Testis (tissue), 5 donors: Measurements from ENCODE around the gene SCAMP2. TPM values are rescaled to one million over a fixed set of nuclear protein-coding genes. Genes with fewer than 3 reads are reported as not detected.
A peak's percentile ranks its signal among the peaks of the same experiment; 100 is the strongest.
"Not testable (repeated sequence)": the region's sequence is repeated elsewhere in the genome, so short reads cannot be mapped to it uniquely, and the experiment has no call there.

Experiments
- DNase-seq: peaks from one replicate; pipeline ENCODE4 v3.0.0-alpha.2; 2019
- H3K27ac ChIP-seq, 2 donors: fragments of 200-600 bp; sonication (generic); one replicate each; pipeline ENCODE4 v1.5.1; 2019
- H3K27me3 ChIP-seq: fragments of 200-600 bp; sonication (generic); one replicate; pipeline ENCODE4 v1.5.1; 2019
- H3K36me3 ChIP-seq: fragments of 200-600 bp; sonication (generic); one replicate; pipeline ENCODE4 v1.5.1; 2017; ENCODE audit warnings: low read depth; ENCODE audit errors: missing control alignments
- H3K4me1 ChIP-seq: fragments of 200-600 bp; sonication (generic); one replicate; pipeline ENCODE4 v1.5.1; 2019
- H3K4me3 ChIP-seq, 2 donors: fragments of 200-600 bp; sonication (generic); one replicate each; pipeline ENCODE4 v1.5.1; 2017 to 2019
- H3K9me3 ChIP-seq: fragments of 200-600 bp; sonication (generic); one replicate; pipeline ENCODE4 v1.5.1; 2017
- POLR2A ChIP-seq: fragments of 450-650 bp; IDR thresholded peaks from one replicate; pipeline ENCODE4 v1.6.1; 2017; ENCODE audit warnings: antibody characterized with exemption, mild to moderate bottlenecking, moderate library complexity
- WGBS, 2 donors: methylation state at CpG; one replicate each; pipeline ENCODE4 v1.1.5; 2018; 5-methylcytosine and 5-hydroxymethylcytosine counted together
- intact Hi-C: fragments of 100-400 bp; cut with DNase I; formaldehyde crosslinking; loops from one replicate; pipeline ENCODE4 v1.15.1; 2023; ENCODE audit warnings: low total_unique reads
- long read RNA-seq, 2 donors: transcript quantifications; one replicate each; lab custom pipeline, GENCODE V29; 2026
- polyA plus RNA-seq: library from polyadenylated mRNA; stranded (reverse); fragments of 350-450 nt; fragmentation: Illumina TruSeq; extraction: RNeasy Lipid Tissue Mini Kit (QIAGEN cat#74804); gene quantifications from one replicate; pipeline ENCODE4 v1.2.3, GENCODE V29; 2014; ENCODE audit warnings: low read depth, low replicate concordance; ENCODE audit not compliant: insufficient read depth
- total RNA-seq, 2 donors: library from RNA; depleted of rRNA; stranded (reverse); fragments of >200 nt; gene quantifications; one replicate each; pipeline ENCODE4 v1.2.3, GENCODE V29; 2016
- TF ChIP-seq, protein P1 (sequence below), 3 experiments: fragments of 450-650 bp in 2 of 3; fragments of 200-600 bp in 1 of 3; sonication (generic) in 1 of 3; IDR thresholded peaks; one replicate each; pipeline ENCODE4 v1.5.1; 2016 to 2019; ENCODE audit warnings: antibody characterized with exemption in 3 of 3, mild to moderate bottlenecking in 2 of 3, moderate library complexity in 1 of 3

Gene SCAMP2, protein sequence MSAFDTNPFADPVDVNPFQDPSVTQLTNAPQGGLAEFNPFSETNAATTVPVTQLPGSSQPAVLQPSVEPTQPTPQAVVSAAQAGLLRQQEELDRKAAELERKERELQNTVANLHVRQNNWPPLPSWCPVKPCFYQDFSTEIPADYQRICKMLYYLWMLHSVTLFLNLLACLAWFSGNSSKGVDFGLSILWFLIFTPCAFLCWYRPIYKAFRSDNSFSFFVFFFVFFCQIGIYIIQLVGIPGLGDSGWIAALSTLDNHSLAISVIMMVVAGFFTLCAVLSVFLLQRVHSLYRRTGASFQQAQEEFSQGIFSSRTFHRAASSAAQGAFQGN
- total RNA-seq (100 to 1,000 TPM in 1 of 2 donors, 10 to 100 TPM in 1; 94.8 to 103 TPM), polyA plus RNA-seq (130 TPM)
- long read RNA-seq, donor 1, transcript SCAMP2-201 (9 exons, 2,453 nt), result major isoform, 36 of 38 reads
- long read RNA-seq, donor 1, partial matches to known transcripts, result 0 of 38 reads
- long read RNA-seq, donor 1, other reads (novel, unspliced or antisense), result 0 of 38 reads
- long read RNA-seq, donor 2, transcript SCAMP2-201 (9 exons, 2,453 nt), result major isoform, 21 of 28 reads
- long read RNA-seq, donor 2, partial matches to known transcripts, result 7 of 28 reads
- long read RNA-seq, donor 2, other reads (novel, unspliced or antisense), result 0 of 28 reads

DNA sequence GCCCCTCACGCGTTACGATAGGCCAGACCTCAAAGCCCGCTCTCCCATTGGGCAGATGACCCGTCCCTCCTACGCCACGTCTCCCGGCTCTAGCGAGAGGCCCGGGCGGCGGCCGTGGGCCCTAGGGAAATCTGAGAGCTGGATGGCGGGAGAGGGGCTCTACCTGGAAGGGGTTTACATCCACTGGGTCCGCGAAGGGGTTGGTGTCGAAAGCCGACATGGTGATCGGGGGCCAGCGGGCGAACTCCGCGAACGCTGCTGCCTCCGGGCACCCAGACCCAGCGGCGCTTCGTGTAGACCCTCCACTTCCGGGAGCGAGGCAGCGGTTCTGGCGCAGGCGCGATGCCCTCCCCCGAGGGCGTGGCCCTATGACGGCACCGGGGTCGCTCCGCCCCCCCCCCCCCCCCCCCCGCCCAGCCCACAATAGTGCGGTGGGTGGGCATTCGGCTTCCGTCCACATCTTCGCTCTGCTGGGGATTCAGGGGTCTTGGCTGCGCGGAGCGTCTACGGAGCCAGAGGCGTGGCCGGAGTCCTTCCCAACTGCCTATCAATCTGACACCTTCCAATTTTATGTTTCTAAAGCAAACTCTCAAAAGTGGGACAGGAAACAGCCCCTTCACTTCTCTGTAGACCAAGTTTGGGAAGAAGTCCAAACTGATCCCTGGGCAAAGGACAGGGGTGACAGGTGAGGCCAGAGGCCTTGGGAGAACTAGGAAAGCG, at the start of gene SCAMP2:
SCAMP2 (minus strand) TSS at position 330 of the 720 bp plus-strand sequence; CDS start at position 220, 110 bp downstream.
- H3K4me1 ChIP-seq, result peaks cover 38% of the 10 kb centered on the region
- H3K36me3 ChIP-seq, result no peaks in the 10 kb centered on the region
- peak within 1 kb of the TSS; percentile 90 for H3K27ac ChIP-seq
- intact Hi-C loops, result no loop called here
- H3K4me3 ChIP-seq, result peak within 1 kb of the TSS; percentile 83 to 85
- TF ChIP-seq POLR2A, result no peak
- TF ChIP-seq, protein P1, sequence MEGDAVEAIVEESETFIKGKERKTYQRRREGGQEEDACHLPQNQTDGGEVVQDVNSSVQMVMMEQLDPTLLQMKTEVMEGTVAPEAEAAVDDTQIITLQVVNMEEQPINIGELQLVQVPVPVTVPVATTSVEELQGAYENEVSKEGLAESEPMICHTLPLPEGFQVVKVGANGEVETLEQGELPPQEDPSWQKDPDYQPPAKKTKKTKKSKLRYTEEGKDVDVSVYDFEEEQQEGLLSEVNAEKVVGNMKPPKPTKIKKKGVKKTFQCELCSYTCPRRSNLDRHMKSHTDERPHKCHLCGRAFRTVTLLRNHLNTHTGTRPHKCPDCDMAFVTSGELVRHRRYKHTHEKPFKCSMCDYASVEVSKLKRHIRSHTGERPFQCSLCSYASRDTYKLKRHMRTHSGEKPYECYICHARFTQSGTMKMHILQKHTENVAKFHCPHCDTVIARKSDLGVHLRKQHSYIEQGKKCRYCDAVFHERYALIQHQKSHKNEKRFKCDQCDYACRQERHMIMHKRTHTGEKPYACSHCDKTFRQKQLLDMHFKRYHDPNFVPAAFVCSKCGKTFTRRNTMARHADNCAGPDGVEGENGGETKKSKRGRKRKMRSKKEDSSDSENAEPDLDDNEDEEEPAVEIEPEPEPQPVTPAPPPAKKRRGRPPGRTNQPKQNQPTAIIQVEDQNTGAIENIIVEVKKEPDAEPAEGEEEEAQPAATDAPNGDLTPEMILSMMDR (IDR thresholded peaks at IDR 0.05), result no peak
- DNase-seq, result peak; percentile 97
- no peaks in the 10 kb centered on the region for H3K27me3 ChIP-seq
- WGBS, 2 donors, result 0 to 1% methylated on average over 38 to 41 of the region's 52 CpGs
- no peaks in the 10 kb centered on the region for H3K9me3 ChIP-seq

DNA sequence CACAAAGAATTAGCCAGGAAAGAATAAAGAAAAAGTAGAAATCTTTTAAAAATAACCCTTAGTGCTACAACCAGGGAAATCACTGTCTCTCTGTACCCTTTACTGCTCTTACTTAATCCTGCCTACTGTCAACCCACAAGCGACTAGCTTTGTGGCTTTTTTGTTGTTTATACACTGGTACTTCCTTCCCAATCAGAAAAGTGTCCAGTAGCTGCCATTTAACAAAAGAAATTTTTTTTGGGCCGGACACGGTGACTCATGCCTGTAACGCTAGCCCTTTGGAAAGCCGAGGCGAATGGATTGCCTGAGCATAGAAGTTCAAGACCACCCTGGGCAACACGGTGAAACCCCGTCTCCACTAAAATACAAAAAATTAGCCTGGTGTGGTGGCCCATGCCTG, 47.3 kb upstream of the SCAMP2 start:
- Histone ChIP-seq H3K4me3 (no peak overlapping the region), H3K27ac (no peak overlapping the region), H3K27me3 (no peaks in the 10 kb centered on the region), H3K36me3 (no peaks in the 10 kb centered on the region), H3K9me3 (no peaks in the 10 kb centered on the region), H3K4me1 (no peaks in the 10 kb centered on the region)
- WGBS, 2 donors, result 87 to 97% methylated on average over 8 of the region's 8 CpGs
- intact Hi-C loops, result no loop called here
- no peak for DNase-seq
- no peak for TF ChIP-seq POLR2A
- TF ChIP-seq, protein P1 (IDR thresholded peaks at IDR 0.05), result no peak

DNA sequence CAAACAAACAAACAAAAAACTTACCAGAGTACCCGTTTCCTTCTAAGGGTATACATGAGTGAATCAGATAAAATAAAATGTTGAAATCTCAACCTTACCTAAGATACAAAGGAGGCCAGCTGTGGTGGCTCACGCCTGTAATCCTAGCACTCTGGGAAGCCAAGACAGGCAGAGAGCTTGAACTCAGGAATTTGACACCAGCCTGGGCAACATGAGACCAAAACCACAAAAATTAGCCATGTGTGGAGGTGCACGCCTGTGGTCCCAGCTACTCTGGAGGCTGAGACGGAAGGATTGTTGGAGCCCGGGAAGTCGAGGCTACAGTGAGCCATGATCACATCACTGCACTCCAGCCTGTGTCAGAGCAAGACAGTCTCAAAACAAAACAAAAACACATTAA, 44.5 kb upstream of the SCAMP2 start:
- DNase-seq, result no peak
- Histone ChIP-seq H3K4me1 (no peaks in the 10 kb centered on the region), H3K27ac (no peak overlapping the region), H3K27me3 (no peaks in the 10 kb centered on the region), H3K9me3 (no peaks in the 10 kb centered on the region), H3K4me3 (no peak overlapping the region), H3K36me3 (no peaks in the 10 kb centered on the region)
- intact Hi-C loops, result no loop called here
- TF ChIP-seq, protein P1 (IDR thresholded peaks at IDR 0.05), result no peak
- no peak for TF ChIP-seq POLR2A
- WGBS, 2 donors, result 94 to 96% methylated on average over 6 of the region's 6 CpGs

DNA sequence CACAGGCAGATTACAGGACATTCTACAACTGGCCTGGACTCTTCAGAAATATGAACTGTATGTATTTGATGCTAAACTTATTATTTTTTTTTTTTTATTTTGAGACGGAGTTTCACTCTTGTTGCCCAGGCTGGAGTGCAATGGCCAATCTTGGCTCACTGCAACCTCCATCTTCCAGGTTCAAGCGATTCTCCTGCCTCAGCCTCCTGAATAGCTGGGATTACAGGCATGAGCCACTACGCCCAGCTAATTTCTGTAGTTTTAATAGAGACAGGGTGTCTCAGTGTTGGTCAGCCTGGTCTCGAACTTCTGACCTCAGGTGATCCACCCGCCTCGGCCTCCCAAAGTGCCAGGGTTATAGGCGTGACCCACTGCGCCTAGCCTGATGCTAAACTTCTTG, 40.6 kb upstream of the SCAMP2 start:
- H3K36me3 ChIP-seq, H3K4me3 ChIP-seq, intact Hi-C loops, H3K27ac ChIP-seq, DNase-seq, H3K4me1 ChIP-seq, H3K9me3 ChIP-seq, H3K27me3 ChIP-seq: not testable (repeated sequence)
- WGBS, 2 donors, result 90% methylated on average over 8 of the region's 8 CpGs

DNA sequence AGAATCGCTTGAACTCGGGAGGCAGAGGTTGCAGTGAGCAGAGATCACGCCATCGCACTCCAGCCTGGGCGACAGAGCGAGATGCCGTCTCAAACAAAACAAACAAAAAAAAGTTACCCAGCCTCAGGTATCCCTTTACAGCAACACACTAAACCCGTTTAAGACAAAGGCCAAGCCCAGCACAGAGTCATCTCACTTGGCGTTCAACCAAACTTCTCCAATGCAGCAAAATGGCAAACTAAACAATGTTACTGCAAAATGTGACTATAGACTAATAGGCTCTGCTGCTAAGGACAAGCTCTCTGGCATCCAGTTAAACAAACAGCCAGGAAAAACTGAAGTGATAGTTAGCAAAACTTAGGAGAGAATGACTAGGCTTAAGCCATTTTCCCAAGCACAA, 39.9 kb upstream of the SCAMP2 start:
- intact Hi-C loops, result no loop called here
- 84 to 94% methylated on average over 9 of the region's 9 CpGs for WGBS, 2 donors
- Histone ChIP-seq H3K36me3 (no peaks in the 10 kb centered on the region), H3K4me3 (no peak overlapping the region), H3K4me1 (no peaks in the 10 kb centered on the region), H3K27me3 (no peaks in the 10 kb centered on the region), H3K27ac (no peak overlapping the region), H3K9me3 (no peaks in the 10 kb centered on the region)
- TF ChIP-seq POLR2A, result no peak
- no peak for DNase-seq
